Nephron progenitor cell (in vitro differentiated cells): ENCODE measurements around the gene IZUMO2.

Experiments
- DNase-seq: peaks from one replicate; pipeline ENCODE4 v3.0.0; 2021
- H3K27ac Mint-ChIP-seq: 2 replicates; pipeline ENCODE4 v1.8.0; 2021; ENCODE audit warnings: mild to moderate bottlenecking, moderate library complexity, mixed read lengths
- H3K27me3 Mint-ChIP-seq: 2 replicates; pipeline ENCODE4 v1.8.0; 2021; ENCODE audit warnings: mild to moderate bottlenecking, low read depth, mixed read lengths; ENCODE audit not compliant: poor library complexity
- H3K36me3 Mint-ChIP-seq: 2 replicates; pipeline ENCODE4 v1.8.0; 2021; ENCODE audit warnings: low read depth, mixed read lengths
- H3K4me1 Mint-ChIP-seq: 2 replicates; pipeline ENCODE4 v1.8.0; 2021; ENCODE audit warnings: mixed read lengths
- H3K4me3 Mint-ChIP-seq: 2 replicates; pipeline ENCODE4 v1.8.0; 2021; ENCODE audit warnings: mild to moderate bottlenecking, moderate library complexity, mixed read lengths
- H3K9me3 Mint-ChIP-seq: 2 replicates; pipeline ENCODE4 v1.8.0; 2021; ENCODE audit warnings: mild to moderate bottlenecking, moderate library complexity, mixed read lengths
- CTCF ChIP-seq: fragments of 200-600 bp; sonication (generic); IDR thresholded peaks from 2 replicates; pipeline ENCODE4 v1.5.0; 2021; ENCODE audit warnings: antibody characterized with exemption

The IZUMO2 gene

GRCh38 chr19:50181121-50181520 lies 18.0 kb upstream of the IZUMO2 start:
- Mint-ChIP-seq H3K4me1 (peaks cover 25% of the 10 kb centered on the region), H3K27me3 (peaks cover 7% of the 10 kb centered on the region), H3K36me3 (no peaks in the 10 kb centered on the region), H3K9me3 (no peaks in the 10 kb centered on the region), H3K27ac (no peak overlapping the region), H3K4me3 (no peak overlapping the region)
- no peak for DNase-seq
- no peak for TF ChIP-seq CTCF

GRCh38 chr19:50178859-50179537 lies 15.9 kb upstream of the IZUMO2 start:
- no peaks in the 10 kb centered on the region for H3K9me3 Mint-ChIP-seq
- H3K27me3 Mint-ChIP-seq: peaks cover 11% of the 10 kb centered on the region
- H3K4me1 Mint-ChIP-seq: peaks cover 22% of the 10 kb centered on the region
- H3K36me3 Mint-ChIP-seq: no peaks in the 10 kb centered on the region
- H3K4me3 Mint-ChIP-seq: peak overlapping the region; percentile 7
- no peak for DNase-seq
- TF ChIP-seq CTCF: no peak
- peak overlapping the region; percentile 49 for H3K27ac Mint-ChIP-seq

- Mint-ChIP-seq H3K36me3 (no peaks in the 10 kb centered on the region), H3K4me3 (no peak overlapping the region), H3K4me1 (peaks cover 22% of the 10 kb centered on the region), H3K27me3 (peaks cover 11% of the 10 kb centered on the region), H3K9me3 (no peaks in the 10 kb centered on the region), H3K27ac (peak overlapping the region; percentile 78)
- no peak for TF ChIP-seq CTCF
- DNase-seq: no peak
These were observed 15.2 kb upstream of the IZUMO2 start for GRCh38 chr19:50178320-50178719.

GRCh38 chr19:50176775-50177174 lies 13.7 kb upstream of the IZUMO2 start:
- H3K36me3 Mint-ChIP-seq: no peaks in the 10 kb centered on the region
- no peaks in the 10 kb centered on the region for H3K9me3 Mint-ChIP-seq
- no peak for DNase-seq
- no peak overlapping the region for H3K27ac Mint-ChIP-seq
- no peak for TF ChIP-seq CTCF
- H3K4me1 Mint-ChIP-seq: peaks cover 26% of the 10 kb centered on the region
- H3K27me3 Mint-ChIP-seq: peaks cover 7% of the 10 kb centered on the region
- H3K4me3 Mint-ChIP-seq: no peak overlapping the region

- Mint-ChIP-seq H3K4me1 (peaks cover 21% of the 10 kb centered on the region), H3K4me3 (no peak overlapping the region), H3K36me3 (no peaks in the 10 kb centered on the region), H3K27ac (no peak overlapping the region), H3K27me3 (peaks cover 8% of the 10 kb centered on the region), H3K9me3 (no peaks in the 10 kb centered on the region)
- no peak for TF ChIP-seq CTCF
- no peak for DNase-seq
These were observed 12.8 kb upstream of the IZUMO2 start for GRCh38 chr19:50175924-50176323.

GRCh38 chr19:50174100-50174793 lies 11.2 kb upstream of the IZUMO2 start:
- no peaks in the 10 kb centered on the region for H3K9me3 Mint-ChIP-seq
- H3K27me3 Mint-ChIP-seq: peaks cover 12% of the 10 kb centered on the region
- H3K27ac Mint-ChIP-seq: no peak overlapping the region
- TF ChIP-seq CTCF: no peak
- no peak for DNase-seq
- H3K4me1 Mint-ChIP-seq: peaks cover 23% of the 10 kb centered on the region
- H3K4me3 Mint-ChIP-seq: no peak overlapping the region
- H3K36me3 Mint-ChIP-seq: no peaks in the 10 kb centered on the region
